GM12891 (cell line): ENCODE data around the gene PTPN4.

Experiments
- DNase-seq: peaks from one replicate; pipeline ENCODE4 v3.0.0; 2011; ENCODE audit warnings: low spot score; ENCODE audit not compliant: insufficient read length
- FAIRE-seq: peaks from 2 replicates; lab custom pipeline; 2011; peaks lifted over from hg19 to GRCh38; lab: Jason Lieb, UNC
- PAX5 ChIP-seq: IDR thresholded peaks from 2 replicates; pipeline ENCODE4 v1.6.1; 2011; ENCODE audit warnings: low read length, moderate library complexity, mild to moderate bottlenecking; ENCODE audit not compliant: insufficient read depth, severe bottlenecking
- POLR2A ChIP-seq: IDR thresholded peaks from 2 replicates; pipeline ENCODE4 v1.6.1; 2011; ENCODE audit warnings: low read depth, low read length, control low read depth
- POLR2AphosphoS5 ChIP-seq: IDR thresholded peaks from 2 replicates; pipeline ENCODE4 v1.6.1; 2011; ENCODE audit warnings: low read depth, low read length, control low read depth
- POU2F2 ChIP-seq: IDR thresholded peaks from 2 replicates; pipeline ENCODE4 v1.6.1; 2011; ENCODE audit warnings: low read depth, mild to moderate bottlenecking, control low read depth, low read length, moderate library complexity
- SPI1 ChIP-seq: IDR thresholded peaks from 2 replicates; pipeline ENCODE4 v1.6.1; 2011; ENCODE audit warnings: low read depth, low read length, control low read depth
- TAF1 ChIP-seq: IDR thresholded peaks from 2 replicates; pipeline ENCODE4 v1.6.1; 2011; ENCODE audit warnings: low read depth, low read length, control low read depth

Gene PTPN4

GRCh38 chr2:119728421-119728820 is 31.3 kb upstream of the PTPN4 start:
- DNase-seq (no peak), FAIRE-seq (no peak)
- no peak for TF ChIP-seq POLR2A
- TF ChIP-seq POU2F2 = no peak

- FAIRE-seq = no peak
- TF ChIP-seq POLR2A (no peak), PAX5 (no peak), POU2F2 (no peak), POLR2AphosphoS5 (no peak), TAF1 (no peak), SPI1 (no peak)
Observed at GRCh38 chr2:119730671-119731177, 29.0 kb upstream of the PTPN4 start.

GRCh38 chr2:119731983-119732382 is 27.7 kb upstream of the PTPN4 start:
- FAIRE-seq = no peak

More at GRCh38 chr2:119730671-119731177, 29.0 kb upstream of the PTPN4 start:
- no peak for DNase-seq

GRCh38 chr2:119732601-119733164 is 27.0 kb upstream of the PTPN4 start:
- FAIRE-seq (no peak), DNase-seq (no peak)
- TF ChIP-seq TAF1 (no peak), POU2F2 (no peak), SPI1 (no peak)

More at GRCh38 chr2:119731983-119732382, 27.7 kb upstream of the PTPN4 start:
- no peak for DNase-seq
- TF ChIP-seq TAF1 (no peak), POU2F2 (no peak)

- DNase-seq = no peak
- TF ChIP-seq POLR2AphosphoS5 = no peak
- FAIRE-seq = no peak
Observed at GRCh38 chr2:119734047-119734446, 25.7 kb upstream of the PTPN4 start.

- DNase-seq (no peak), FAIRE-seq (no peak)
- no peak for TF ChIP-seq POU2F2
- no peak for TF ChIP-seq SPI1
- TF ChIP-seq POLR2AphosphoS5 = no peak
- no peak for TF ChIP-seq PAX5
- TF ChIP-seq TAF1 = no peak
- no peak for TF ChIP-seq POLR2A
Observed at GRCh38 chr2:119735565-119735964, 24.2 kb upstream of the PTPN4 start.

GRCh38 chr2:119736021-119736420 is 23.7 kb upstream of the PTPN4 start:
- FAIRE-seq = no peak
- no peak for DNase-seq
- no peak for TF ChIP-seq POLR2A
- TF ChIP-seq POLR2AphosphoS5 = no peak
- no peak for TF ChIP-seq TAF1
- TF ChIP-seq POU2F2 = no peak
- no peak for TF ChIP-seq PAX5
- TF ChIP-seq SPI1 = no peak

- no peak for DNase-seq
- no peak for FAIRE-seq
- no peak for TF ChIP-seq SPI1
- TF ChIP-seq PAX5 = no peak
- TF ChIP-seq POLR2AphosphoS5 = no peak
- TF ChIP-seq TAF1 = no peak
- no peak for TF ChIP-seq POU2F2
- no peak for TF ChIP-seq POLR2A
Observed at GRCh38 chr2:119739580-119740255, 20.0 kb upstream of the PTPN4 start.

GRCh38 chr2:119741001-119741400 is 18.7 kb upstream of the PTPN4 start:
- FAIRE-seq (no peak), DNase-seq (no peak)
- TF ChIP-seq POLR2A (no peak), PAX5 (no peak), TAF1 (no peak), POLR2AphosphoS5 (no peak), SPI1 (no peak), POU2F2 (no peak)

- FAIRE-seq (no peak), DNase-seq (no peak)
- no peak for TF ChIP-seq TAF1
- TF ChIP-seq POLR2A = no peak
Observed at GRCh38 chr2:119741868-119742267, 17.9 kb upstream of the PTPN4 start.
